HG02642 (cell line): ENCODE results near the gene CABP4.

ENCODE experiments used
- ATAC-seq: cut with Tn5 transposase; IDR thresholded peaks from one replicate; pipeline ENCODE4 v1.9.1; 2021; ENCODE audit warnings: mild to moderate bottlenecking; ENCODE audit not compliant: unreplicated experiment, poor library complexity

CABP4 gene

DNA sequence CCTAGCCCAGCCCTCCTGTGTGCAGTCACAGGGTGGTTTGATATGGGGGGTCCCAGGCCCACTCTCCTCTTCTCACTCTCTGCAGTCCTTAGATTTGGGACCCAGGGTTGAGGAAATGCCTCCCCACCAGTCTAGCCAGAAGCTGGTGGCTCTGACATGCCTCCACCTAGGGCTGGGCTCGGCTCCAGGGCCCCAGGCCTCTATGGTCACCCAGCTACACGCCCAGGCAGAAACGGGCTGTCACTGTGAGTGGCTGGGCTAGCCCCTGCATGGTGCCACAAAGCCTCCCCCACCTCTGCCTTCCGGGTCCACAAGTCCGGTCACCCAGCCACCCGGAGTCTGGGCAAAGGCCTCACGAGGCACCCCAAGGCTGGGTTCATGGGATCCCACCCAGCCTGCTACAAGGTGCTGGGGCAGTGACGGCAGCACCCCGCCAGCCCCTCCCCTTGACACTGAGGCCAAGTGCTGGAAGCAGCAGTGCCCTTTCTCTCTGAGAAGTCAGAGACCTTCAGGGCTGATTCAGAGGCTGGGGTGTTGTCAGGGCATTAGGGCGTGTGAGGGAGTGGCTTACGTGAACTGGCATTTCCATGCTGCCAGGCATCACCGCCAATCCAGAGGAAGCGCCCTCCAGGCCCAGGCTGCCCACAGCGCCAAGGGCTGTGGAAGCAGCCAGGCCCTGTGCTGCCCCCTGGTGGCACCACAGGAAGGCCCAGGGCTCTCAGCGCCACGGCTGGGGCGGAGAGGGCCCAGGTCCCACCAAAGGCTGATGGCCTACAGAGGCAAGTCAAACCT, 50.6 kb downstream of the CABP4 start:
- peak; percentile 30 for ATAC-seq

GRCh38 chr11:67506426-67507051, 51.4 kb downstream of the CABP4 start:
- ATAC-seq, result no peak

DNA sequence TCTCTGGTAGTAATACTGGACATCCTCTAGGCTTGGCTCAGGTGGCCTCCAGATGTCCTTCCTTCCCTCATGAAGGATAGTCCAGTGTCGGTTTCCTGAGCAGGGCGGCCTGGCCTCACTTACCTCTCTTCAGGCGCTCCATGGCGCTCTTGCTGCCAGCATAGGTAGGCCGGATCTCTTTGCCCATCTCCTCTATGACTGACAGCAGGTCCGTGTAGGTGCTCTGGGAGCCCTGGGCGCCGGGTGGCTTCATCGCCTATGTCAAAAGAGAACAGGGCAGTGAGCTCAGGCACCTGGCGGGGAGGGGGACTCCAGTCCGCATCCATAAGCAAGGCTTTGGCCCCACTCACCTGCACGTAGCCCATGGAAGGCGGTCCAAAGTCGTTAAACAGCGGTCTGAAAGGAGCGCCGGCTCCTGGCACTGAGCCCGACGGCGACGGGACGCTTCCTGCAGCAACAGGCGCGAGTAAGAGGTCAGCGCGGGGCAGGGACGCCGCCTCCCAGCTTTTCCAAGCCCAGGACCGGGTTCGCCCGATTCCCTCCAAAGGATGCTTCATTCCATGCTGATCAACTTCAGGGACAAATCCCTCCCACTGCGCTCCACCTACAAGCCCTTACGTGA, 52.2 kb downstream of the CABP4 start:
- no peak for ATAC-seq

DNA sequence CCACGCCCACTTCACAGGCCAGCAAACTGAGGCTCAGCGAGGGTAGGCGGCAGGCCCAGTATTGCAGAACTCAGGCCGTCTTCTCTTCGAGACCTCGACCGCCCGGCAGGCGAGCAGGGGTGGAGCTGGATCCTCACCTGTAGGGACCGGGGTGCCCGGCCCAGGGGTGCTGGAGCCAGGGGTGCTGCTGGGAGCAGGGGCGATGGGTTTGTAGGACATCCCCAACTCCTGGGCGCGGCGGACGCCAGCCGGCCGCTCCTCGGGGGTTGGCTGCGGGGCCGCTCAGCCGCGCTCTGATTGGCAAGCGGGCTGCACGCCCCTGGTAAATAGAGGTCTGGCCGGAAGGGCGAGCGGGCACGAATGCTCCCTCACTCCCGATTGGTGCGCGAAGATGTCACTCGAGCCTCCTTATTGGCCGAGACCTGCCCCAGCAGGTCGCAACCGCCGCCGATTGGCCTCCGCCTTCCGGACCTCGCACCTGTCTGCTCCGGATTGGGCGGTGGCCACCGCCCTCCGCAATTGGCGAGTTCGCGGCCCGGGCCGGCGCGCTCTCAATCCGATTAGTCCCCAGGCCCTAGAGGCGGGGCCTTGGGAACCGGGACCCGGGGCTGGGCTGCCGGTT, 52.8 kb downstream of the CABP4 start, which contains the start of gene CDK2AP2:
TSS of gene CDK2AP2 (minus strand) at position 299 of the 622 bp plus-strand sequence. CDS start at position 219, 80 bp downstream.
- peak; percentile 75 for ATAC-seq

DNA sequence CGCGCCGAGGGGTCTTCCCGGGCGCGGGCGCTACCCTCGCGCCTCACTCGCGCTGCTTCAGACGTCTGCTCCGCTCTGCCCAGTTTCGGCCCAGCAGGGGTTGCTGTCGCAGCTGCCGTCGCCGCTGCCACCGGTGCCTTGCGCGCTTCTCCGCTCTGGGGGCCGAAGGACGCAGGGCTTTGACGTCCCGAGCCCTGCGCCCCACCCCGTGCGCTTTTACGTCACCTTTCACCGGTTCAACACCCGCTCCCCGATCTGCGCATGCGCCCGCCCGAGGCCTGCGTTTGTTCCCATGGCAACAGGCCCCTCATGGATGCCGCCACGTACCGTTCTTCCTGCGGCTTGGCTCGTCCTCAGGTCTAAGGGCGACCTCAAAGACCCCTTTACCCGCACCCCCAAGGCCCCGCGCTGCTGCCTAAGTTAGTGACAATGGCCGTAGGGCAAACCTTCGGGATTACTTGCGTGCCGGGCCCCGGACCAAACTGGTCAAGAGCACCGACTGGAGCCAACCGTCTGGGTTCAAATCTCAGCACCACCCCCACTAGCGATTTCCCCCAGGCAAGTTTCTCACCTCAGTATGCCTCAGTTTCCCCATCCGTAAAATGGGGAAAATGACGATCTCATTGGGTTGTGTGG, 53.5 kb downstream of the CABP4 start:
- ATAC-seq, result peak; percentile 49

DNA sequence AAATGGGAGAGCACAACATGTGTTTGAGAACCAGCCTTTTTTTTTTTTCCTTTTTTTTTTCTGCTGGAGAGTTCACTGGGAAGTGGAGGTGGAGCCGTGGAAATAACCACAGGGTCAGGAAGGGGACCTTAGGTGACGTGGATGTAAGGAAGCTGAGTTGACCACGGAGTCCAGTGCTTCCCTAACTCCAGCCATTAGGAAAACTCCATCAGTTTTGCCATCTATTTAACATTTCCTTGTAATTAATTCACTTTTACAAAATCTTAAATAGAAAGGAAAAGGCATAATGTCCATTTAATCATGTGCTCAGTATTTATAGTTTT, 54.8 kb downstream of the CABP4 start:
- ATAC-seq, result no peak
